Esophagus squamous epithelium (tissue), 4 donors: ENCODE results near the gene TM9SF3.

ENCODE experiments used
- CTCF ChIP-seq, 6 experiments: fragments of 450-650 bp in 4 of 6; fragments of 200-600 bp in 2 of 6; sonication (generic) in 2 of 6; IDR thresholded peaks; one replicate each; pipeline ENCODE4 v1.5.1; 2016 to 2019; ENCODE audit warnings: antibody characterized with exemption in 6 of 6, mild to moderate bottlenecking in 4 of 6, moderate library complexity in 4 of 6
- POLR2A ChIP-seq, 4 donors: fragments of 450-650 bp; IDR thresholded peaks; one replicate each; pipeline ENCODE4 v1.6.1; 2017; ENCODE audit warnings: antibody characterized with exemption in 4 of 4, mild to moderate bottlenecking in 4 of 4, moderate library complexity in 3 of 4

- no peak for TF ChIP-seq CTCF (IDR thresholded peaks at IDR 0.05)
- no peak for TF ChIP-seq POLR2A (IDR thresholded peaks at IDR 0.05)
Observed at GRCh38 chr10:96516337-96516736, 70.5 kb downstream of the TM9SF3 start.
